HUDEP-2 (cell line): ENCODE measurements around the gene AHCYL1.
A peak's percentile ranks its signal among the peaks of the same experiment; 100 is the strongest.

ENCODE experiments used
- DNase-seq, 76 experiments: peaks; one replicate each; lab custom pipeline; 2025; ENCODE audit not compliant: unreplicated experiment in 76 of 76; lab: John Stamatoyannopoulos, UW

AHCYL1 gene

GRCh38 chr1:109975718-109976117, 8.8 kb upstream of the AHCYL1 start:
- no peak for DNase-seq

GRCh38 chr1:109976762-109977161, 7.8 kb upstream of the AHCYL1 start:
- DNase-seq = no peak

GRCh38 chr1:109977225-109977624, 7.3 kb upstream of the AHCYL1 start:
- DNase-seq = no peak

GRCh38 chr1:109977657-109978378, 6.7 kb upstream of the AHCYL1 start:
- DNase-seq = no peak

- no peak for DNase-seq
Measured at GRCh38 chr1:109978761-109979488, 5.6 kb upstream of the AHCYL1 start.

- no peak for DNase-seq
Measured at GRCh38 chr1:109979489-109980091, 5.0 kb upstream of the AHCYL1 start.

GRCh38 chr1:109980324-109981003, 4.1 kb upstream of the AHCYL1 start:
- peak in 3 of 76 experiments; percentile 6 to 21 (median 19) for DNase-seq

GRCh38 chr1:109981004-109981335, 3.6 kb upstream of the AHCYL1 start:
- peak in 1 of 76 experiments; percentile 18 for DNase-seq

- no peak for DNase-seq
Measured at GRCh38 chr1:109983380-109984189, 980 bp upstream of the AHCYL1 start.

- DNase-seq = no peak
Measured at GRCh38 chr1:109984190-109984455, 442 bp upstream of the AHCYL1 start.

GRCh38 chr1:109985247-109986053, 885 bp downstream of the AHCYL1 start:
- peak in 1 of 76 experiments; percentile 26 for DNase-seq

GRCh38 chr1:109986054-109986444, 1.5 kb downstream of the AHCYL1 start:
- DNase-seq = no peak

GRCh38 chr1:109988349-109988914, 3.9 kb downstream of the AHCYL1 start:
- DNase-seq = no peak

- no peak for DNase-seq
Measured at GRCh38 chr1:109989506-109990301, 5.1 kb downstream of the AHCYL1 start.

- no peak for DNase-seq
Measured at GRCh38 chr1:109990302-109990653, 5.7 kb downstream of the AHCYL1 start.

- no peak for DNase-seq
Measured at GRCh38 chr1:109991400-109991925, 6.9 kb downstream of the AHCYL1 start.

- DNase-seq = peak in 24 of 76 experiments; percentile 3 to 45 (median 24)
Measured at GRCh38 chr1:109993885-109994284, 9.3 kb downstream of the AHCYL1 start.

GRCh38 chr1:109994654-109995053, 10.1 kb downstream of the AHCYL1 start:
- no peak for DNase-seq

GRCh38 chr1:109995536-109995935, 11.0 kb downstream of the AHCYL1 start:
- no peak for DNase-seq
